Ovary (tissue), 3 donors: ENCODE results near the gene GTF2H2C_2.
"Not testable (repeated sequence)": the region's sequence is repeated elsewhere in the genome, so short reads cannot be mapped to it uniquely, and the experiment has no call there.

Source experiments
- CTCF ChIP-seq, 3 donors: fragments of 450-650 bp in 2 of 3; fragments of 200-600 bp in 1 of 3; IDR thresholded peaks; one replicate each; pipeline versions ENCODE4 v1.5.1 to v1.8.0; 2016 to 2022; ENCODE audit warnings: antibody characterized with exemption in 3 of 3, mild to moderate bottlenecking in 1 of 3
- POLR2A ChIP-seq: fragments of 450-650 bp; IDR thresholded peaks from one replicate; pipeline ENCODE4 v1.6.1; 2017; ENCODE audit warnings: antibody characterized with exemption, mild to moderate bottlenecking, moderate library complexity
- donor health status: DM: no; HTN: no; CAD: no.

- TF ChIP-seq CTCF (IDR thresholded peaks at IDR 0.05); POLR2A: not testable (repeated sequence)
Measured at GRCh38 chr5:70464019-70464637, 49.0 kb downstream of the GTF2H2C_2 start.
